Thyroid gland (tissue), 4 donors: ENCODE results near the gene SPAG7. TPM values are rescaled to one million over a fixed set of nuclear protein-coding genes. Genes with fewer than 3 reads are reported as not detected.

ENCODE experiments used
- DNase-seq, 2 donors: peaks; one replicate each; pipeline ENCODE4 v3.0.0-alpha.2; 2019
- H3K27ac ChIP-seq, 3 donors: fragments of 200-600 bp; sonication (generic); 1 replicate in 2 of 3; 2 replicates in 1 of 3; pipeline ENCODE4 v1.5.1; 2016 to 2019; ENCODE audit warnings: mild to moderate bottlenecking in 1 of 3, moderate library complexity in 1 of 3
- H3K27me3 ChIP-seq: fragments of 200-600 bp; sonication (generic); one replicate; pipeline ENCODE4 v1.5.1; 2019
- H3K36me3 ChIP-seq, 2 donors: fragments of 200-600 bp; sonication (generic); one replicate each; pipeline ENCODE4 v1.5.1; 2016 to 2019
- H3K4me1 ChIP-seq, 2 donors: fragments of 200-600 bp; sonication (generic); one replicate each; pipeline ENCODE4 v1.5.1; 2017 to 2019
- H3K4me3 ChIP-seq, 3 donors: fragments of 200-600 bp; sonication (generic); replicated peaks in 1 of 3; 1 replicate in 2 of 3; 2 replicates in 1 of 3; pipeline ENCODE4 v1.5.1; 2016; ENCODE audit warnings: mild to moderate bottlenecking in 1 of 3
- H3K9me3 ChIP-seq: fragments of 200-600 bp; sonication (generic); one replicate; pipeline ENCODE4 v1.5.1; 2017
- POLR2A ChIP-seq, 2 donors: fragments of 450-650 bp; IDR thresholded peaks; one replicate each; pipeline ENCODE4 v1.6.1; 2017; ENCODE audit warnings: antibody characterized with exemption in 2 of 2, mild to moderate bottlenecking in 2 of 2, moderate library complexity in 1 of 2
- WGBS, 2 donors: methylation state at CpG; one replicate each; pipeline ENCODE4 v1.1.5; 2017; 5-methylcytosine and 5-hydroxymethylcytosine counted together
- intact Hi-C: fragments of 100-400 bp; cut with DNase I; formaldehyde crosslinking; loops from one replicate; pipeline ENCODE4 v1.15.1; 2023
- total RNA-seq, 4 donors: library from RNA; depleted of rRNA; stranded (reverse); fragments of >200 nt; gene quantifications; one replicate each; pipeline ENCODE4 v1.2.3, GENCODE V29; 2016
- TF ChIP-seq, protein P1 (sequence below), 6 experiments: fragments of 200-600 bp in 3 of 6; fragments of 450-650 bp in 3 of 6; sonication (generic) in 3 of 6; IDR thresholded peaks; one replicate each; pipeline ENCODE4 v1.5.1; 2016 to 2019; ENCODE audit warnings: antibody characterized with exemption in 6 of 6, mild to moderate bottlenecking in 2 of 6, inconsistent platforms in 1 of 6, moderate library complexity in 1 of 6

SPAG7 gene
- total RNA-seq, 4 donors from 2014 or later, result 50.5 to 69.7 (median 68.3) TPM

DNA sequence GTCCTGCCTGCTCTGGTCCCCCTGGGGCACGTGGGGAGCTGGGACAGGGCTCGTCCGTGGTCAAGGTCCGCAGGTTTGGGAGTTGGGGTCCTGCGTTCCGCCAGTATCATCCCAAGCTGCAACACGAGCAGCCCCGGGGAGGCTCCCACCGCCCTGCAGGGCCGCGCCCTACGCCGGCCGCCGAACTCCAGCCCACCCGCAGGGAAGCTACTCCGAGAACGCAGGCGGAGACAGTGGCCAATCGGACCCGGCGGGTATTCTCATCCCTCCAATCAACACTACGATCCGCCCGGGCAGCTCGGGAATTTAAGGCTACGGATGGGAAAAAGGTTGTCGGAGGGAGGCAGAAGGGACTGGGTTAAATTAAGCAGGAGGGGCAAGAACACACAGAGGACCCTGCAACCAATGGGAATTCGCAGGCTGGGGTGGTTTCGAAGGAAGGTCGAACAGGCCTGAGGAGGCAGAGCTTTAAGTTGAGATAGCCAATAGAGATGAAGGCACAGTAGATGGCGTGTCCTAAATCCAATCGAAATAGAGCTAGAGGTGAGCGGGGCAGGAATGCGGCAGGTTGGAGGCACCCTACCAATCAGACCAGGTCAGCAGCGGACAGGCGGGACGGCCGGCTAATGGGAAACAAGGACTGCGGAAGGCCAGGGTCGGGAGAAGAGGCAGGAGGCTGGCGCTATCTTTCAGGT, 626 bp downstream of the SPAG7 start:
- peak in 1 of 2 donors; percentile 50 for TF ChIP-seq POLR2A (IDR thresholded peaks at IDR 0.05)
- TF ChIP-seq, protein P1, sequence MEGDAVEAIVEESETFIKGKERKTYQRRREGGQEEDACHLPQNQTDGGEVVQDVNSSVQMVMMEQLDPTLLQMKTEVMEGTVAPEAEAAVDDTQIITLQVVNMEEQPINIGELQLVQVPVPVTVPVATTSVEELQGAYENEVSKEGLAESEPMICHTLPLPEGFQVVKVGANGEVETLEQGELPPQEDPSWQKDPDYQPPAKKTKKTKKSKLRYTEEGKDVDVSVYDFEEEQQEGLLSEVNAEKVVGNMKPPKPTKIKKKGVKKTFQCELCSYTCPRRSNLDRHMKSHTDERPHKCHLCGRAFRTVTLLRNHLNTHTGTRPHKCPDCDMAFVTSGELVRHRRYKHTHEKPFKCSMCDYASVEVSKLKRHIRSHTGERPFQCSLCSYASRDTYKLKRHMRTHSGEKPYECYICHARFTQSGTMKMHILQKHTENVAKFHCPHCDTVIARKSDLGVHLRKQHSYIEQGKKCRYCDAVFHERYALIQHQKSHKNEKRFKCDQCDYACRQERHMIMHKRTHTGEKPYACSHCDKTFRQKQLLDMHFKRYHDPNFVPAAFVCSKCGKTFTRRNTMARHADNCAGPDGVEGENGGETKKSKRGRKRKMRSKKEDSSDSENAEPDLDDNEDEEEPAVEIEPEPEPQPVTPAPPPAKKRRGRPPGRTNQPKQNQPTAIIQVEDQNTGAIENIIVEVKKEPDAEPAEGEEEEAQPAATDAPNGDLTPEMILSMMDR (IDR thresholded peaks at IDR 0.05), result no peak
- peak; percentile 99 for DNase-seq
- WGBS, 2 donors, result 0 to 1% methylated on average over 22 to 23 of the region's 42 CpGs
- intact Hi-C loops, result no loop called here
- H3K36me3 ChIP-seq, result peaks cover 3 to 5% of the 10 kb centered on the region in 2 donors
- H3K4me3 ChIP-seq, result peak overlapping the region; percentile 31 to 88 (median 56)
- H3K27ac ChIP-seq, result peak overlapping the region; percentile 79 to 93 (median 90)
- no peaks in the 10 kb centered on the region for H3K27me3 ChIP-seq
- H3K4me1 ChIP-seq, result peaks cover 20 to 26% of the 10 kb centered on the region in 2 donors
- H3K9me3 ChIP-seq, result no peaks in the 10 kb centered on the region

DNA sequence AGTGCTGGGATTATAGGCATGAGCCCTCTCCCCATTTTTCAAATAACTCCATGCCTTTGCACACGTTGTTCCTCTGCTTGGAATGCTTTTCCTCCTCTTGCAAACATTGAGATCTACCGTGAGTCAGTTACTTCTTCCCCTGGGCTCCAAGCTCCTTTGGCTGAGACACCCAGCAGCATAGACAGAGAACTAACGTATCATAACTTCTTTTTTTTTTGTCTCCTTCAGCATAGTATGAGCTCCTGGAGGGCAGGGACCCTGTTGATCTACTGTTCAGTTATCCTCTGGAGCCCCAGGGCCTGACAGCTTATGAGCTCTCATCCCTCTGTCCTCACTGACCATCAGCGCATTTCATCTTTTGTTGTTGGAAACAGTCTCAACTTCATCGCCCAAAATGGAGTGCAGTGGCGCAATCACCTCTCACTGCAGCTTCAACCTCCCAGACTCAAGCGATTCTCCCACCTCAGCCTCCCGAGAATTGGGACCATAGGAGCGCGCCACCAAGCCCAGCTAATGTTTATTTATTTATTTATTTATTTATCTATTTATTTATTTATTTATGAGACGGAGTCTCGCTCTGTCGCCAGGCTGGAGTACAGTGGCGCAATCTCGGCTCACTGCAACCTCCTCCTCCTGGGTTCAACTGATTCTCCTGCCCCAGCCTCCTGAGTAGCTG, 2.2 kb downstream of the SPAG7 start:
- no peak overlapping the region for H3K4me3 ChIP-seq
- DNase-seq, result no peak

DNA sequence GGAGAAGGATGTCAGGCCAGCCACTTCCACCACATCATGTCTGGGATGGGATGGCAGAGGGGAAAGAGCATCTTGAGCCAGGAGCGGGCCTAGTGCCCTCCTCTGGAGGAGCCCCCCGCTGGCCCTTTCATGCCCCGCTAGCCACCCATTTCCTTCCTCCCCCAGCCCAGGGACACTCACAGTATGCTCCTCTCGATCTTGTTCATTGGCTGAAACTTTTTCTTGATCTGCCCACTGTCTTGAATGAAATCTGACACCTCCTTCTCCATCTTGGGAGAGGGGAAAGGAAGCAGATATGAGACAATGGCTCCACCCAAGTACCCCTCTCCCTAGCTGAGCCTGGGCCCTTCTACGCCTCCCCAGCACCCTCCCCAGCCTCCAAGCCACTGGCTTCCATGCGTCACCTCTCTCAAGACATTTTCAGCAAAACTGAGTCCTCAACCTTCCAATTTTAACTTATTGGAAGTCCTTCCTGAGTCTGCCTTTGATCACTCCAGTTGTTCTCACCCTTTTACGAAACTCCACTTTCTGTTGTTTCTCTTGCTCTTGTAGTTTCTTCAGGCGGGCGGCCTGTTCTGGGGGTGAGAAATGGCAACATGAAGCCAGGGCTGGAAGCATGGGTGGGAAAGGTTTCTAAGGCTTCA, 7.2 kb downstream of the SPAG7 start:
- Histone ChIP-seq H3K27ac (no peak overlapping the region), H3K36me3 (peaks cover 8 to 9% of the 10 kb centered on the region in 2 donors), H3K4me3 (no peak overlapping the region), H3K4me1 (peaks cover 7 to 24% of the 10 kb centered on the region in 2 donors), H3K9me3 (no peaks in the 10 kb centered on the region), H3K27me3 (no peaks in the 10 kb centered on the region)
- WGBS, 2 donors, result 83 to 90% methylated on average over 9 of the region's 9 CpGs
- DNase-seq, result no peak
- TF ChIP-seq POLR2A (IDR thresholded peaks at IDR 0.05), result no peak
- TF ChIP-seq, protein P1 (IDR thresholded peaks at IDR 0.05), result no peak
- intact Hi-C loops, result no loop called here

More for the DNA sequence above, 2.2 kb downstream of the SPAG7 start:
- TF ChIP-seq, protein P1 (IDR thresholded peaks at IDR 0.05), result no peak
- no peak for TF ChIP-seq POLR2A (IDR thresholded peaks at IDR 0.05)
- H3K4me1 ChIP-seq, result peaks cover 20 to 26% of the 10 kb centered on the region in 2 donors
- 97% methylated on average over 15 of the region's 15 CpGs for WGBS, 2 donors
- intact Hi-C loops, result no loop called here
- peak overlapping the region in 2 of 3 donors; percentile 69 to 89 for H3K27ac ChIP-seq
- peaks cover 0 to 4% of the 10 kb centered on the region in 2 donors for H3K36me3 ChIP-seq
- H3K9me3 ChIP-seq, result no peaks in the 10 kb centered on the region
- H3K27me3 ChIP-seq, result no peaks in the 10 kb centered on the region

DNA sequence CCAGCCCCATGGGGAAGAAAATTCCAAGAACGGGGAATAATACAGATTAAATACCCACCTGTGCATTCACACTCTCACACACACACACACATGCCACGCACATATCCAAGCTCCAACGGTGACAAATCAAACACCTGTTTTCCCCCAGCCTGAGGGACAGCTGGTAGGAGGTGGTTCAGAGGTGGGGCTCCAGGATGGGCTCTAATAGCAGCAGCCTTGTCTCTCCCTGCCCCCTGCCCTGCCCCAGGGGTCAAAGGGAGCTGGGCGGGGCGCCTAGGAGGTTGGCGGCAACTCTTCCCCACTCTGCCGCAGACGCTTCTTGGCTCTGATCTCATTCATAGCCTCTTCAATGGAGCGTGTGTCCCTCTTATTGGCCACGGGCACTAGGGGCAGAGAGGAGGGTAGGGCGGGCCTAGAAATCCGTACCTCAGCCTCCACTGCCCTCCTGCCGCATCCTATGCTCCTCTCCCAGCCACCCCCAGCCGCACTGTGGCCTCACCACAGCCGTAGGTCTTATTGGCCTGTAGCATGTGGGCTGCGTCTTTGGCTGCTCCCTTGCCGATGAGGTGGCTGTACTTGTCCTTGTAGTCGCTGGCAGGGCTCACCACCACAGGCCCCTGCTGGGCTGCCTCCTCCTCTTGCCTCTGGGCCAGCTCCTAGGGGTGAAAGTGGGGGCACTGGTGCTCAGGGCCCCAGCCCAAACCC, 8.2 kb downstream of the SPAG7 start:
- H3K4me3 ChIP-seq, result no peak overlapping the region
- H3K36me3 ChIP-seq, result peaks cover 8 to 9% of the 10 kb centered on the region in 2 donors
- DNase-seq, result no peak
- 92 to 94% methylated on average over 17 to 18 of the region's 18 CpGs for WGBS, 2 donors
- intact Hi-C loops, result no loop called here
- TF ChIP-seq POLR2A (IDR thresholded peaks at IDR 0.05), result no peak
- TF ChIP-seq, protein P1 (IDR thresholded peaks at IDR 0.05), result no peak
- H3K27ac ChIP-seq, result no peak overlapping the region
- H3K9me3 ChIP-seq, result no peaks in the 10 kb centered on the region
- H3K4me1 ChIP-seq, result peaks cover 7 to 21% of the 10 kb centered on the region in 2 donors
- H3K27me3 ChIP-seq, result no peaks in the 10 kb centered on the region
